ENCODE results near the gene MED1.
"Not testable (repeated sequence)": the region's sequence is repeated elsewhere in the genome, so short reads cannot be mapped to it uniquely, and the experiment has no call there.

The MED1 gene

GRCh38 chr17:39450847-39451581 is at the start of gene MED1:
TSS of gene MED1 (minus strand) at chr17:39451263. CDS start at chr17:39451062, 201 bp downstream.
- in situ Hi-C loops (cut with HindIII; ENCODE audit: low sequenced_read_pairs), result loop anchor here (5.0 kb wide), 1 partner anchor 76 kb away; no protein-coding TSS in a partner anchor

GRCh38 chr17:39496921-39497320 is 45.9 kb upstream of the MED1 start:
- in situ Hi-C loops (cut with HindIII; ENCODE audit: low sequenced_read_pairs), result not testable (repeated sequence)

GRCh38 chr17:39487946-39488345 is 36.9 kb upstream of the MED1 start:
- in situ Hi-C loops (cut with HindIII; ENCODE audit: low sequenced_read_pairs), result no loop called here

GRCh38 chr17:39487490-39487889 is 36.4 kb upstream of the MED1 start:
- in situ Hi-C loops (cut with HindIII; ENCODE audit: low sequenced_read_pairs), result not testable (repeated sequence)

GRCh38 chr17:39486242-39486641 is 35.2 kb upstream of the MED1 start:
- in situ Hi-C loops (cut with HindIII; ENCODE audit: low sequenced_read_pairs), result no loop called here

- in situ Hi-C loops (cut with HindIII; ENCODE audit: low sequenced_read_pairs), result no loop called here
Observed at GRCh38 chr17:39485555-39485954, 34.5 kb upstream of the MED1 start.

GRCh38 chr17:39484178-39484577 is 33.1 kb upstream of the MED1 start:
- in situ Hi-C loops (cut with HindIII; ENCODE audit: low sequenced_read_pairs), result no loop called here

GRCh38 chr17:39483506-39483905 is 32.4 kb upstream of the MED1 start:
- in situ Hi-C loops (cut with HindIII; ENCODE audit: low sequenced_read_pairs), result no loop called here

- in situ Hi-C loops (cut with HindIII; ENCODE audit: low sequenced_read_pairs), result not testable (repeated sequence)
Observed at GRCh38 chr17:39479631-39480030, 28.6 kb upstream of the MED1 start.

GRCh38 chr17:39473310-39473709 is 22.2 kb upstream of the MED1 start:
- in situ Hi-C loops (cut with HindIII; ENCODE audit: low sequenced_read_pairs), result no loop called here

- in situ Hi-C loops (cut with HindIII; ENCODE audit: low sequenced_read_pairs), result not testable (repeated sequence)
Observed at GRCh38 chr17:39468610-39469009, 17.5 kb upstream of the MED1 start.

- in situ Hi-C loops (cut with HindIII; ENCODE audit: low sequenced_read_pairs), result not testable (repeated sequence)
Observed at GRCh38 chr17:39464639-39465181, 13.6 kb upstream of the MED1 start.

- in situ Hi-C loops (cut with HindIII; ENCODE audit: low sequenced_read_pairs), result no loop called here
Observed at GRCh38 chr17:39462631-39463375, 11.7 kb upstream of the MED1 start.

- in situ Hi-C loops (cut with HindIII; ENCODE audit: low sequenced_read_pairs), result no loop called here
Observed at GRCh38 chr17:39461926-39462569, 11.0 kb upstream of the MED1 start.

- in situ Hi-C loops (cut with HindIII; ENCODE audit: low sequenced_read_pairs), result no loop called here
Observed at GRCh38 chr17:39461113-39461925, 10.3 kb upstream of the MED1 start, which contains the start of gene CDK12. TSS of gene CDK12 (plus strand) at chr17:39461486. CDS start at chr17:39462072, 586 bp downstream.

- in situ Hi-C loops (cut with HindIII; ENCODE audit: low sequenced_read_pairs), result no loop called here
Observed at GRCh38 chr17:39455919-39456318, 4.9 kb upstream of the MED1 start.

GRCh38 chr17:39450051-39450450 is 1.0 kb downstream of the MED1 start:
- in situ Hi-C loops (cut with HindIII; ENCODE audit: low sequenced_read_pairs), result loop anchor here (5.0 kb wide), 1 partner anchor 77 kb away; no protein-coding TSS in a partner anchor

GRCh38 chr17:39447561-39447960 is 3.5 kb downstream of the MED1 start:
- in situ Hi-C loops (cut with HindIII; ENCODE audit: low sequenced_read_pairs), result no loop called here

- in situ Hi-C loops (cut with HindIII; ENCODE audit: low sequenced_read_pairs), result no loop called here
Observed at GRCh38 chr17:39443326-39443725, 7.7 kb downstream of the MED1 start.

GRCh38 chr17:39439868-39440267 is 11.2 kb downstream of the MED1 start:
- in situ Hi-C loops (cut with HindIII; ENCODE audit: low sequenced_read_pairs), result not testable (repeated sequence)
